GDM1 (cell line): ENCODE results near the gene HEATR5A.
"Not testable (repeated sequence)": the region's sequence is repeated elsewhere in the genome, so short reads cannot be mapped to it uniquely, and the experiment has no call there.

Source experiments
- DNase-seq: peaks from one replicate; lab custom pipeline; 2025; lab: John Stamatoyannopoulos, UW

Gene HEATR5A

DNA sequence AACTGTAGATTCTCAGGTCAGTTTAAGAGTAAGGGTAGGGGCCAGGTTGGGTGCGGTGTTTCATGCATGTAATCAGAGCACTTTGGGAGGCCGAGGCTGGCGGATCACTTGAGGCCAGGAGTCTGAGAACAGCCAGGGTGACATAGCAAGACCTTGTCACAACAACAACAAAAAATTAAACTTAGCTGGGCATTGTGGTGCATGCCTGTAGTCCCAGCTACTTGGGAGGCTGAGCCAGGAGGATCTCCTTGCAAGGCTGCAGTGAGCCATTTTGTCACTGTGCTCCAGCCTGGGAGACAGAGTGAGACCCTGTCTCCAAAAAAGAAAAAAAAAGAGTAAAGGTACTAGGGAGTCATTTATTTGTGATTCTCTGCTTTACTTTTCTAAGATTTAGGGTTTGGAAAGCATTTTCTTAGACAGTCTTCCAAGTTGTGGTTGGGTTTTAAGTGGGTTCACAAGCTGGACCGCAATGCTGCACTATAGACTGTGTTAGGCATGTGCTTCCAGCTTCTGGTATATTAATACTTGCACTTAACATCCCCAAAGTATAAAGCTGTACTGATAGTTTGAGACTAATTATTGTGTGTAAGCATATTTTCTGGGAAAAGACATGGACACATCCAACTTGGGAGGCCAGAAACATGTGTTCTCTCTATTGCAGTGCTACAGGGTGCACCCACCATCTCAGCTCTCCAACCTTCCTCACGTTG is 163.7 kb downstream of the HEATR5A start:
- no peak for DNase-seq

DNA sequence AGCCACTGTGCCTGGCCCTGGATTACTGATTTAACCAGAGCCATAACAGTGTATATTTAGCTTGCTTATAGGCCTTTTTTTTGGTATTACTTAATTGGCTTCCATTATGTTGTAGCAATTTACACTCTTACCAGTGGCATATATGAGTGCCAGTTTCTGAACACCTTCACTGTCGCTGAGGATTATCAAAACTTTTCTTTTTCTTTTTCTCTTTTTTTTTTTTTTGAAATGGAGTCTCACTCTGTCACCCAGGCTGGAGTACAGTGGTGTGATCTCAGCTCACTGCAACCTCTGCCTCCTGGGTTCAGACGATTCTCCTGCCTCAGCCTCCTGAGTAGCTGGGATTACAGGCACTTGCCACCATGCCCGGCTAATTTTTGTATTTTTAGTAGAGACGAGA is 164.4 kb downstream of the HEATR5A start:
- not testable (repeated sequence) for DNase-seq

DNA sequence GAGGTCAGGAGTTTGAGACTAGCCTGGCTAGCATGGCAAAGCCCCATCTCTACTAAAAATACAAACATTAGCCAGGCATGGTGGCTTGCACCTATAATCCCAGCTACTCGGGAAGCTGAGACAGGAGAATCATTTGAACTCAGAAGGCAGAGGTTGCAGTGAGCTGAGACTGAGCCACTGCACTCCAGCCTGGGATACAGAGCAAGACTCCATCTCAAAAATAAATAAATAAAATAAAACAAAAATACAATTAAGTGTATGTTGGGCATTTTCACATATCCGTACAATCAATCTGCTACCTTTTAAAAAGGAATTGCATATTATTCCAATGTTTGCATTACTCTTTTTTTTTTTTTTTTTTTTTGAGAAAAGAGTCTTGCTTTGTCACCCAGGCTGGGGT is 165.1 kb downstream of the HEATR5A start:
- no peak for DNase-seq

DNA sequence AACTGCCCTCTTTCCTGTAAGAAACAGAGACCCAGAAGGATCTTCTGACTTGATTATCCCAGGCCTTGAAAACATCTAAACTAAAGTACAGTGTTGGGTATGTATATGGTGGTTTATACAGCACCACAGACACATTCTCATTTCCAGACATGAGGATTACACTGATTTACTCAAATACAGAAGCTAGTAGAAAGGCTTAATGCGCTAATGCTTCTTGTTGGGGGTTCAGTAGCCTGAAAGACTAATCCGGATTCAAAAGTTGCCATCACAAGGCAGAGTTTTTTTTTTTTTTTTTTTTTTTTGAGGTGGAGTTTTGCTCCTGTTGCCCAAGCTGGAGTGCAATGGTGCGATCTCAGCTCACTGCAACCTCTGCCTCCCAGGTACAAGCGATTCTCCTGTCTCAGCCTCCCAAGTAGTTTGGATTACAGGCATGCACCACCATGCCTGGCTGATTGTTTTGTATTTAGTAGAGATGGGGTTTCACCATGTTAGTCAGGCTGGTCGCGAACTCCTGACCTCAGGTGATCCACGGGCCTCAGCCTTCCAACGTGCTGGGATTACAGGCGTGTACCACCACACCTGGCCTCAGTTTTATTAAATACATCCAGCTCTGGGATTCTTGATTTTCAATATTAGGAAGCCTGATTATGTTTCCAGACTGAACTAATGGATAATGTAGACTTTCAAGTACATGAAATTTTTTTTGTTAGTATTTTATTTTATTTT is 166.4 kb downstream of the HEATR5A start:
- DNase-seq: no peak

DNA sequence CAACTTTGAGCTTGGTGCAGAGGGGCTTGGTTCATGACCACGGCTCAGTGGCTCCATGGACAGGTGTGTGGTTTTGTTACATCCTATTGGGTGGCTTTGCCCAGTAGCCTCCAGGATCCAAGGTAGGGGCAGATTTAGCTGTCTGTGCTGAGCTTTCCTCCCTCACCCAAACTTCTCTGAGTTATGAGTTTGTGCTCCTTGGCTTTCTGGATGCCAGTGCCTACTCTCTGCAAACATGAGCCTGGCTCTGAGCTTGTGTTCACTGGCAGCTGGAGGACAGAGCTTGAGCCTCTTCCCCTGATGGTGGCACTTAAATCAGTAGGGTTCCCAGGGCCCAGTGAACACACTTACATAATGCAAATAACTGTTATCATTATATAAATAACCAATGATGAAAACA is 167.5 kb downstream of the HEATR5A start:
- DNase-seq: no peak

DNA sequence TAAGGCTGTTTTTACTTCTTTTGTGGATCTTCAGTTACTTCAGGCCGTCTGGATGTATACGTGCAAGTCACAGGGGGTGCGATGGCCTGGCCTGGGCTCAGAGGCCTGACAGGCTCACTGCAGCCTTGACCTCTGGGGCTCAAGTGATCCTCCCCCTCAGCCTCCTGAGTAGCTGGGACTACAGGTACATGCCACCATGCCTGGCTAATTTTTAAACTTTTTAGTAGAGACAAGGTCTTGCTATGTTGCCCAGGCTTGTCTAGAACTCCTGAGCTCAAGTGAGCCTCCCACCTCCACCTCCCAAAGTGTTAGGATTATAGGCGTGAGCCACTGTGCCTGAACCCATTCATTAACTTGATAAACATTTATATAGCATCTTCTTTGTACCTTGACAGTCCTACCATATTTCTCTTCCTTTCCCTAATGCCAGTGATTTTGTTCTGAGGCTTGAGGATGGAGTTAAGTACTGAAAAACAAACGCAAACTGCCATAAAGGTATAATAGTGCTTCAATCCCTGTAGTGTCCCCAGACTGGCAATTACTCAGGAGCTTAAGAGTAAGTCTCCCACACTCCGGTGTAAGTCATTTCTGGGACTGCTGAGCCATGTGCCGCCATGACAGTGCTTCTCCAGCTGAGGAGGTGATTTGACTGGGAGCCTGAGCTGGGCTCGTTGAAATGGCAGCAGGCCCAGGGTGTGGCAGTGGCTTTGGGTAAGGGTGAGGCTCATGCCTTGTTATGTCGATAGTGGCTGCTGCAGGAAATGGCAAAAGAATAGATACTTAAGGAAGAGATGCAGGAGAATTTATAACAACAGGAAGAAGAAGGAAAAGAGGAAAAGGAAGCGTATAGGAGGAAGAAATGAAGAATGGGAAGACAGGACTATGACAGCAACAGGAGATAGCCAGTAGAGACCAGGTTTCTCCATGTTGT is 169.1 kb downstream of the HEATR5A start:
- DNase-seq: no peak

DNA sequence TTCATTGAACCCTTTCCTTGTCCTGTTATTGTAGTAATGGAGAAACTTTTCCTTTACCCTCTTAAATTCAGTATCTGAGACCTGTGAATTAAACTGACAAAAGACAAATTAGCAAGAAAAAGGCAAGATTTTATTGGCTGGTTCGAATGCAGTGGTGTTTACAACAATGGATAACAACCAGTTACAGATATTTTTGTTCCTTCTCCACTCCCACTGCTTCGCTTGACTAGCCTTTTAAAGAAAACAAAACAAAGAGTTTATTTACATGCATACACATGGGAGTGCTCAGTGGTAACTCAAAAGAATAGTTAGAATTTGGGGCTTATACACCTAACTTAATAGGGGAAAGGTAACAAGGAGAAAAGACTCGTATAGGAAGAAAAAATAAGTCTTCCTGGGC is 175.7 kb downstream of the HEATR5A start:
- no peak for DNase-seq

DNA sequence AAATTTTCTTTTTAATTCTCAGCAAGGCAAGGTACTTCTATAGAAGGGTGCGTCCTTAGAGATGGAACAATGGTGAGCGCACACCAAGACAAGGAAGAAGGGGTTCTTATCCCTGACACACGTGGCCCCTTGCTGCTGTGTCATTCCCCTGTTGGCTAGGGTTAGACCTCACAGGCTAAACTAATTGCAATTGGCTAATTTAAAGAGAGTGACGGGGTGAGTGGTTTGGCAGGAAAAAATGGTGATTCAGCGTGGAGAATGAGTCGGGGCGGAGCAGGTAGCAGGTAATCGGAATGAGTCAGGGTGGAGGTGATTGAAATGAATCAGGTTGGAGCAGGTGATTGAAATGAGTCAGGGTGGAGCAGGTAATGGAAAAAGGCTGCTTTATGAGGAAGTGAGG is 176.5 kb downstream of the HEATR5A start:
- DNase-seq: no peak

DNA sequence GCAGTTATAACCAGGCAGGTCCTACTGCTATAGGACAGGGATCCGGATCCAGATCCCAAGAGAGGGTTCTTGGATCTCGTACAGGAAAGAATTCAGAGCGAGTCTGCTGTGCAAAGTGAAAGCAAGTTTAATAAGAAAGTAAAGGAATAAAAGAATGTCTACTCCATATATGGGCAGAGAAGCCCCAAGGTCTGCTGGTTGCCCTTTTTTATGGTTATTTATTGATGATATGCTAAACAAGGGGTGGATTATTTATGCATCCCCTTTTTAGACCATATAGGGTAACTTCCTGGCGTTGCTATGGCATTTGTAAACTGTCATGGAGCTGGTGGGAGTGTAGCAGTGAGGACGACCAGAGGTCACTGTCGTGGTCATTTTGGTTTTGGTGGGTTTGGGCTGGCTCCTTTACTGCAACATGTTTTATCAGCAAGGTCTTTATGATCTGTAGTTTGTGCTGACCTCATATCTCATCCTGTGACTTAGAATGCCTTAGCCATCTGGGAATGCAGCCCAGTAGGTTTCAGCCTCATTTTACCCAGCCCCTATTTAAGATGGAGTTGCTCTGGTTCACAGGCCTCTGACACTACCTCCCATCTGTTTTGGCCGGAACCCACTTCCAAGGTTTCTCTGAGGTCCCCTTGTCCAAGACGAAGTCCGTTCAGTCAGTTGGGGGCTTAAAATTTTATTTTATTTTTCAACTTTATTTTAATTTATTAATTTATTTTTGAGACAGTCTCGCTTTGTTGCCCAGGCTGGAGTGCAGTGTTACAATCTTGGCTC is 178.0 kb downstream of the HEATR5A start:
- not testable (repeated sequence) for DNase-seq
